22Rv1 (cell line): ENCODE results near the gene ATP5F1E.

Source experiments
- H3K27ac ChIP-seq: fragments of 450-650 bp; 2 replicates; pipeline ENCODE4 v1.5.1; 2017
- CTCF ChIP-seq: fragments of 450-650 bp; IDR thresholded peaks from 2 replicates; pipeline ENCODE4 v1.5.1; 2017; ENCODE audit warnings: mild to moderate bottlenecking
- ZFX ChIP-seq: fragments of 450-650 bp; IDR thresholded peaks from 2 replicates; pipeline ENCODE4 v1.6.1; 2017; ENCODE audit warnings: antibody characterized with exemption, borderline replicate concordance

Gene ATP5F1E

DNA sequence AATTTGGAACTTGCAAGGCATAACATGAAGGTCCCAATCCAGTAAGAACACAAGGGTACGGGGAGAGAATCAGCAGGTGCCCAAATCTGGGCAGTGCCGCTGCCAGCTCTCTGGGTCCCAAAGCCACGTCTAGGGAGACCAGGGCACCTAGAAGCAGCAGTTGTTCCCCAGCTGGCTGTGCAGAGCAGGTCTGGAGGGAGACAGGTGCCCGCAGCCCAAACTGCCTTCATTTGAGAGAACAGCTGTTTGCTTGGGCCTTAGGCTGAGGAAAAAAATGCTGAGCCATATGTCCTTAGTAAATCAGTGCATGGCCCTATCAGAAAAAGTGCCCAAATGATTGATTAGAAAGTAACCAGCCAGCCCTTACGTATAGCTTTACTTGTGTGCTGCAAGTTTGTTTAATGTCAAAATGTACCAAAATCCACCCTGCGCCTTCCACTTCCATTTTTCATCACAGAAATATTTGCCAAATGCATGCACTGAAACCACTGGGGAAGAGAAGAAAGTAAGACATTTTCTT, 19.6 kb upstream of the ATP5F1E start:
- no peak for TF ChIP-seq ZFX
- TF ChIP-seq CTCF, result no peak

GRCh38 chr20:59050437-59050836, 18.3 kb upstream of the ATP5F1E start:
- no peak for TF ChIP-seq ZFX

More for the DNA sequence above, 19.6 kb upstream of the ATP5F1E start:
- H3K27ac ChIP-seq, result no peak overlapping the region

GRCh38 chr20:59048681-59049030, 16.5 kb upstream of the ATP5F1E start:
- H3K27ac ChIP-seq, result no peak overlapping the region
- TF ChIP-seq CTCF (no peak), ZFX (no peak)

More at GRCh38 chr20:59050437-59050836, 18.3 kb upstream of the ATP5F1E start:
- no peak overlapping the region for H3K27ac ChIP-seq

DNA sequence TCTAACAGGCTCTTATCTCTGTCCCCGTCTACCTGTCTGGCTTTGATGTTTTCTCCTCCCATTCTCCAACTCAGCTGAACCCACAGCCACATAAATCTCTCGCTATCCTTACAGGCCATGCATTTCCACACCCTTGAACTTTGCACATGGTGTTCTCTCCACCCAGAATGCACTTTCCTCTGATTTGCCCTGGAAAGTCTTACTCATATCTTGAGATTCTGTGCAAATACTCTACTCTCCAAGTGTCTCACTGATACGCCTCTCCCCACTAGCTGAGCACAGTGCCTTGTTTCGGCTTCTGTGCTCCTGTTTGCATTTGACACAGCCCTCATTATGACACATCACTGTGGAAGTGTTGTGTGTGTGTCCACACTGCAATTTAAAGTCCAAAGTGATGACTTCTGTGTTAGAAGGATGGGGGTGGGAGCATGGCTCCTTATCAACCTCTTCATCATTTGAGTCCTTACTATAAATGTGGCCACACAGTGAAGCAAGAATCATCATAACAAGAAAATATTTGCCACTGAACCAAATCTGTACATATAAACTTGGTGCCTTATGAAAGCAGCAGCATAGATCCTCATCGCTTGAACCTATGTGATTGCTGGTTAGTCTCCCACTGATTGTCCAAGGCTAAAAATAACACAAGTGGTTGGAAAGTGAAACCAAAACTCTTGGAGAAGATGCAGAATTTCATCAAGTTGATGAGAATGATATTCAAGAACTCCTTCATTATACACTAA, 16.0 kb upstream of the ATP5F1E start:
- no peak for TF ChIP-seq CTCF
- no peak for TF ChIP-seq ZFX
- H3K27ac ChIP-seq, result no peak overlapping the region

DNA sequence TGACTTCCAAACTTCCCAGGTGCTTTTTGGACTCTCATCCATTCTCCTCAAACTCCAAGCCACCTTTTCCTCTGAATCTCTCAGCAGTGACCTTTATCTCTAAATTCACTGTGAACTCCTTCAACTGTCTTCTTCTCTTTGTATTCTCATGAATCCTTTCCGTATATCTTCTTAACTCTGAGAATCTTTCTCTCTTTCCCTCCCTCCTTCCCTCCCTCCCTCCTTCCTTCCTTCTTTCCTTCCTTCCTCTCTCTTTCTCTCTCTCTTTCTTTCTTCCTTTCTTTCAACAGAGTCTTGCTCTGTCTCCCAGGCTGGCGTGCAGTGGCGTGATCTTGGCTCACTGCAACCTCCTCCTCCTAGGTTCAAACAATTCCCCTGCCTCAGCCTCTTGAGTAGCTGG, 14.7 kb upstream of the ATP5F1E start:
- no peak for TF ChIP-seq CTCF
- no peak for TF ChIP-seq ZFX
- H3K27ac ChIP-seq, result no peak overlapping the region

- no peak for TF ChIP-seq CTCF
- H3K27ac ChIP-seq, result no peak overlapping the region
These were observed 12.7 kb upstream of the ATP5F1E start for GRCh38 chr20:59044796-59045195.

GRCh38 chr20:59044295-59044694, 12.2 kb upstream of the ATP5F1E start:
- H3K27ac ChIP-seq, result no peak overlapping the region

More at GRCh38 chr20:59044295-59044694, 12.2 kb upstream of the ATP5F1E start:
- TF ChIP-seq CTCF, result no peak
- no peak for TF ChIP-seq ZFX
